M059J (cell line): ENCODE results near the gene ZSCAN29. TPM values are rescaled to one million over a fixed set of nuclear protein-coding genes. Genes with fewer than 3 reads are reported as not detected.

Experiments used
- DNase-seq: peaks from one replicate; pipeline ENCODE4 v3.0.0-alpha.2; 2012; ENCODE audit warnings: low read depth
- total RNA-seq: library from RNA; depleted of rRNA; stranded (reverse); fragments of >200 nt; shearing (Covaris generic); gene quantifications from 2 replicates; pipeline ENCODE4 v1.2.3, GENCODE V29; 2014; rRNA removed

The ZSCAN29 gene
- total RNA-seq, 1 experiment from 2014 or later: 28.1 TPM

GRCh38 chr15:43347114-43347513 is 23.7 kb downstream of the ZSCAN29 start:
- no peak for DNase-seq

GRCh38 chr15:43346305-43346704 is 24.5 kb downstream of the ZSCAN29 start:
- peak; percentile 24 for DNase-seq

GRCh38 chr15:43330780-43331087 is 40.1 kb downstream of the ZSCAN29 start:
- no peak for DNase-seq

GRCh38 chr15:43329960-43330779 is 40.7 kb downstream of the ZSCAN29 start, which contains the start of gene LCMT2:
Gene LCMT2, minus strand, starts transcription at chr15:43330573. Its CDS starts 84 bp downstream, at chr15:43330489.
- DNase-seq: peak; percentile 96

- DNase-seq: no peak
Measured at GRCh38 chr15:43329217-43329959, 41.5 kb downstream of the ZSCAN29 start.

GRCh38 chr15:43325039-43325684 is 45.7 kb downstream of the ZSCAN29 start:
- no peak for DNase-seq

GRCh38 chr15:43318990-43319771 is 51.7 kb downstream of the ZSCAN29 start:
- no peak for DNase-seq

GRCh38 chr15:43317566-43318184 is 53.2 kb downstream of the ZSCAN29 start:
- DNase-seq: peak; percentile 59

GRCh38 chr15:43316971-43317346 is 53.9 kb downstream of the ZSCAN29 start:
- no peak for DNase-seq

- DNase-seq: no peak
Measured at GRCh38 chr15:43316016-43316970, 54.5 kb downstream of the ZSCAN29 start.

- DNase-seq: peak; percentile 41
Measured at GRCh38 chr15:43314171-43314570, 56.7 kb downstream of the ZSCAN29 start.

GRCh38 chr15:43312378-43312777 is 58.5 kb downstream of the ZSCAN29 start:
- no peak for DNase-seq

Other genes starting within 250 kb of the ZSCAN29 start
- 32.7 and 35.8 TPM in 2 replicates for gene TMEM62, start 237.5 kb downstream of the ZSCAN29 start, total RNA-seq
- 32.4 and 53.6 TPM in 2 replicates for gene CCNDBP1, start 185.6 kb downstream of the ZSCAN29 start, total RNA-seq
- gene EPB42, start 150.0 kb downstream of the ZSCAN29 start, total RNA-seq: not detected in 2 replicates
- gene TGM5, start 104.1 kb downstream of the ZSCAN29 start, total RNA-seq: not detected in 2 replicates
- not detected in 2 replicates for gene TGM7, start 68.8 kb downstream of the ZSCAN29 start, total RNA-seq
- 4.7 and 8.8 TPM in 2 replicates for gene LCMT2, start 40.5 kb downstream of the ZSCAN29 start, total RNA-seq
- 22.1 and 24.5 TPM in 2 replicates for gene TUBGCP4, start 58 bp upstream of the ZSCAN29 start, total RNA-seq
- 31.0 and 40.6 TPM in 2 replicates for gene TP53BP1, start 122.1 kb upstream of the ZSCAN29 start, total RNA-seq
- gene MAP1A, start 146.6 kb upstream of the ZSCAN29 start, total RNA-seq: 1.7 and 3.8 TPM in 2 replicates
- 5.2 and 7.8 TPM in 2 replicates for gene PPIP5K1, start 219.2 kb upstream of the ZSCAN29 start, total RNA-seq
- gene CKMT1B, start 223.0 kb upstream of the ZSCAN29 start, total RNA-seq: not detected in 2 replicates
- gene STRC, start 247.8 kb upstream of the ZSCAN29 start, total RNA-seq: not detected in 2 replicates